ENCODE results near the gene ZSCAN22.

DNA sequence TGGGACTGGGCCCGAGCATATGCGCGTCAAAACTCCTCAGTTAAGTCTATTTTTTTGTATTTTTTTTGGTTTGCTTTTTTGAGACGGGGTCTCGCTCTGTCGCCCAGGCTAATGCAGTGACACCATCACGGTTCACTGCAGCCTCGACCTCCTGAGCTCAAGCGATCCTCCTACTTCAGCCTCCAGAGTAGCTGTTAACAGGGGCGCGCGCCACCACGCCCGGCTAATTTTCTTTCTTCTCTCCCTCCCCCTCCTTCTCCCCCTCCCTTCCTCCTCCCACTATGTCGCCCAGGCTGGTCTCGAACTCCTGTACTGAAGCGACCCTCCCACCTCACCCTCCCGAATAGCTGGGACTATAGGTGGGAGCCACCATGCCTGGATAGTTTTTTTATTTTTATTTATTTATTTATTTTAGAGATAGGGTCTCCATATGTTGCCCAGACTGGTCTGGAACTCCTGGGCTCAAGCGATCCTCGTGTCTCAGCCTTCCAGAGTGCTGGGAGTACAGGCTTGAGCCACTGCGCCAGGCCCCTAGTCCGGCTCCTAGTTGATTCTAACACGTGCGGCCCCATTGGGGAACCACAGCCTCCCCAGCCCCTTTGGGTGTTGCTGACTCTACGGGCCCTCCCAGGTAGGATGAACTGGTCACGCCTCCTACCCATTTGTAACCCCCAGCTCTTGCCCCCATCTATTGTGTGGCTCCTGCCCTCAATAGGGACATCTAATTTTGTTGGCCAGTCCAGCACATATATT is 54.8 kb downstream of the ZSCAN22 start:
- TF ChIP-seq, protein P1, sequence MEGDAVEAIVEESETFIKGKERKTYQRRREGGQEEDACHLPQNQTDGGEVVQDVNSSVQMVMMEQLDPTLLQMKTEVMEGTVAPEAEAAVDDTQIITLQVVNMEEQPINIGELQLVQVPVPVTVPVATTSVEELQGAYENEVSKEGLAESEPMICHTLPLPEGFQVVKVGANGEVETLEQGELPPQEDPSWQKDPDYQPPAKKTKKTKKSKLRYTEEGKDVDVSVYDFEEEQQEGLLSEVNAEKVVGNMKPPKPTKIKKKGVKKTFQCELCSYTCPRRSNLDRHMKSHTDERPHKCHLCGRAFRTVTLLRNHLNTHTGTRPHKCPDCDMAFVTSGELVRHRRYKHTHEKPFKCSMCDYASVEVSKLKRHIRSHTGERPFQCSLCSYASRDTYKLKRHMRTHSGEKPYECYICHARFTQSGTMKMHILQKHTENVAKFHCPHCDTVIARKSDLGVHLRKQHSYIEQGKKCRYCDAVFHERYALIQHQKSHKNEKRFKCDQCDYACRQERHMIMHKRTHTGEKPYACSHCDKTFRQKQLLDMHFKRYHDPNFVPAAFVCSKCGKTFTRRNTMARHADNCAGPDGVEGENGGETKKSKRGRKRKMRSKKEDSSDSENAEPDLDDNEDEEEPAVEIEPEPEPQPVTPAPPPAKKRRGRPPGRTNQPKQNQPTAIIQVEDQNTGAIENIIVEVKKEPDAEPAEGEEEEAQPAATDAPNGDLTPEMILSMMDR (IDR thresholded peaks at IDR 0.05 in 2 of 3, conservative IDR thresholded peaks at IDR 0.05 in 1 of 3; ENCODE audit: borderline replicate concordance in 1 of 3, insufficient read depth in 1 of 3, low read depth in 2 of 3, low read length in 2 of 3), result no peak
- no peak for TF ChIP-seq POLR2A (IDR thresholded peaks at IDR 0.05; ENCODE audit: borderline replicate concordance, extremely low read depth, insufficient read depth, insufficient read length)
